ENCODE measurements around the gene RCAN1.

GRCh38 chr21:34650861-34651431 is 36.0 kb upstream of the RCAN1 start:
- TF ChIP-seq CTCF (IDR thresholded peaks at IDR 0.05): no peak
- no peak for TF ChIP-seq POLR2A (IDR thresholded peaks at IDR 0.05)
